ENCODE data around the gene SERPINA6.
"Not testable (repeated sequence)": the region's sequence is repeated elsewhere in the genome, so short reads cannot be mapped to it uniquely, and the experiment has no call there.

SERPINA6 gene

GRCh38 chr14:94320243-94320642 is 2.9 kb downstream of the SERPINA6 start:
- no peak for DNase-seq

GRCh38 chr14:94317259-94317658 is 5.9 kb downstream of the SERPINA6 start:
- no peak for DNase-seq

GRCh38 chr14:94316692-94317091 is 6.4 kb downstream of the SERPINA6 start:
- DNase-seq: no peak

- no peak for DNase-seq
Measured at GRCh38 chr14:94314890-94315289, 8.2 kb downstream of the SERPINA6 start.

- DNase-seq: no peak
Measured at GRCh38 chr14:94313991-94314655, 9.0 kb downstream of the SERPINA6 start.

GRCh38 chr14:94312481-94313246 is 10.5 kb downstream of the SERPINA6 start:
- DNase-seq: no peak

- no peak for DNase-seq
Measured at GRCh38 chr14:94310248-94310647, 12.9 kb downstream of the SERPINA6 start.

GRCh38 chr14:94309721-94310120 is 13.4 kb downstream of the SERPINA6 start:
- no peak for DNase-seq

- peak; percentile 42 for DNase-seq
Measured at GRCh38 chr14:94307410-94307992, 15.6 kb downstream of the SERPINA6 start.

GRCh38 chr14:94306047-94306978 is 16.8 kb downstream of the SERPINA6 start:
- DNase-seq: no peak

- no peak for DNase-seq
Measured at GRCh38 chr14:94305620-94306019, 17.5 kb downstream of the SERPINA6 start.

GRCh38 chr14:94304243-94304642 is 18.9 kb downstream of the SERPINA6 start:
- no peak for DNase-seq

GRCh38 chr14:94303111-94303510 is 20.0 kb downstream of the SERPINA6 start:
- no peak for DNase-seq

GRCh38 chr14:94298130-94298529 is 25.0 kb downstream of the SERPINA6 start:
- no peak for DNase-seq

- DNase-seq: not testable (repeated sequence)
Measured at GRCh38 chr14:94296181-94296545, 27.0 kb downstream of the SERPINA6 start.

- no peak for DNase-seq
Measured at GRCh38 chr14:94295360-94296180, 27.6 kb downstream of the SERPINA6 start.

GRCh38 chr14:94293578-94293924 is 29.6 kb downstream of the SERPINA6 start:
- no peak for DNase-seq

- DNase-seq: no peak
Measured at GRCh38 chr14:94292872-94293577, 30.1 kb downstream of the SERPINA6 start, which contains the start of gene SERPINA10. TSS of gene SERPINA10 (minus strand) at chr14:94293268. CDS start at chr14:94290593, 2,675 bp downstream.

- no peak for DNase-seq
Measured at GRCh38 chr14:94292526-94292871, 30.6 kb downstream of the SERPINA6 start.

GRCh38 chr14:94291906-94292525 is 31.1 kb downstream of the SERPINA6 start:
- DNase-seq: no peak

All from hematopoietic multipotent progenitor cell treated with erythropoietin and hydrocortisone succinate and interleukin-3 and kit ligand, for 4 days (in vitro differentiated cells).